ENCODE measurements around the gene FARS2. TPM values are rescaled to one million over a fixed set of nuclear protein-coding genes. Genes with fewer than 3 reads are reported as not detected.

Gene FARS2
- total and polyA plus RNA-seq, 2 experiments from 2014 or later: 9.9 to 15.4 TPM

DNA sequence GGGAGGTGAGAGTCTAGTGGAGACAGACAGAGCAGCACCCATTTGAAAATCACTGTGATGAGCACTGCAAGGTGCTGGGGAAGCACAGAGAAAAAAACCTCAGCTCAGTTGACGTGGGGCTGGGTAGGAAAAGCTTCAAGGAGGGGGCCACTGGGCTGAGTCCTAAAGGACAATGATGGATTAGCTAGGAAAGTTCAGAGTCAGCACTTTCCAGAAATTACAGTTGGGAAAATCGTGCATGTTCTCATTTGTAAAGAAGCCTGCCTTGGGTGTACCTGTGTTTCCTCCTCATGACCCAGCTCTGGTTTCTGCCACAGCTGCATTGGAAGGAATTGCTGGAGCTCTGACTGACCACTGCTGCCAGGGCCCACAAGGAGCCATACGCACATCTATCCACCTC is 221.3 kb downstream of the FARS2 start:
- TF ChIP-seq, protein P1, sequence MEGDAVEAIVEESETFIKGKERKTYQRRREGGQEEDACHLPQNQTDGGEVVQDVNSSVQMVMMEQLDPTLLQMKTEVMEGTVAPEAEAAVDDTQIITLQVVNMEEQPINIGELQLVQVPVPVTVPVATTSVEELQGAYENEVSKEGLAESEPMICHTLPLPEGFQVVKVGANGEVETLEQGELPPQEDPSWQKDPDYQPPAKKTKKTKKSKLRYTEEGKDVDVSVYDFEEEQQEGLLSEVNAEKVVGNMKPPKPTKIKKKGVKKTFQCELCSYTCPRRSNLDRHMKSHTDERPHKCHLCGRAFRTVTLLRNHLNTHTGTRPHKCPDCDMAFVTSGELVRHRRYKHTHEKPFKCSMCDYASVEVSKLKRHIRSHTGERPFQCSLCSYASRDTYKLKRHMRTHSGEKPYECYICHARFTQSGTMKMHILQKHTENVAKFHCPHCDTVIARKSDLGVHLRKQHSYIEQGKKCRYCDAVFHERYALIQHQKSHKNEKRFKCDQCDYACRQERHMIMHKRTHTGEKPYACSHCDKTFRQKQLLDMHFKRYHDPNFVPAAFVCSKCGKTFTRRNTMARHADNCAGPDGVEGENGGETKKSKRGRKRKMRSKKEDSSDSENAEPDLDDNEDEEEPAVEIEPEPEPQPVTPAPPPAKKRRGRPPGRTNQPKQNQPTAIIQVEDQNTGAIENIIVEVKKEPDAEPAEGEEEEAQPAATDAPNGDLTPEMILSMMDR (IDR thresholded peaks at IDR 0.05; ENCODE audit: poor library complexity): no peak
- TF ChIP-seq EZH2 (IDR thresholded peaks at IDR 0.05; ENCODE audit: borderline replicate concordance): no peak
- no peak for TF ChIP-seq EZH2phosphoT487 (IDR thresholded peaks at IDR 0.05; ENCODE audit: low read depth, severe bottlenecking, unreplicated experiment)
- no peak overlapping the region for H2AFZ ChIP-seq
- no peaks in the 10 kb centered on the region for H3K79me2 ChIP-seq
- no peak overlapping the region for H3K4me3 ChIP-seq
- H3K27me3 ChIP-seq: no peaks in the 10 kb centered on the region
- 93% methylated on average over 3 of the region's 3 CpGs for WGBS (ENCODE audit: low lambda C conversion rate, missing lambda C conversion rate)
- no peak for DNase-seq (ENCODE audit: low spot score)
- no peaks in the 10 kb centered on the region for H3K9me3 ChIP-seq (ENCODE audit: low read depth)
- H4K20me1 ChIP-seq (ENCODE audit: insufficient read depth, poor library complexity, severe bottlenecking): no peaks in the 10 kb centered on the region
- no peak overlapping the region for H3K4me2 ChIP-seq
- no peak overlapping the region for H3K27ac ChIP-seq
- no peaks in the 10 kb centered on the region for H3K9me2 ChIP-seq (replicated peaks; ENCODE audit: insufficient read depth)
- no peaks in the 10 kb centered on the region for H3K4me1 ChIP-seq (ENCODE audit: insufficient read depth)
- no peaks in the 10 kb centered on the region for H3K36me3 ChIP-seq (replicated peaks; ENCODE audit: insufficient read depth, low read depth)

DNA sequence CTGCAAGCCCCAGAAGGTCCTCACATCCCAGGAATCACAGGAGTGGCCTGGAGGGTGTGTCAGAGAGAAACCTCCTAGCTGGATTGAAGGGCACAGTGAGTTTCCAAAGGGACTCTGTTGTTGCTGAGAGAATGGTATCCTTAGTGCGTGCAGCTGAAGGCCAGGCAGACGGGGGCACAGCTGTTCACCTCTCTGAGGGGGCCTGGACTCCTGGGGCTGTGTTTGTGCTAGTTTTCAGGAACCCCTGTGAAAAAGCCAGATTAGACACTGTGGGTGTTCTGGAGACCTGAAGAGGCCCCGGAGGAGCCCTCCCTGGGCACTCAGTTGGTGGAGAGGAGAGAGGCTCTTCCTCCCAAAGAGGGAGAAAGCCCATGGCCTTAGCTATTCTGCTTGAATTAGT is 223.4 kb downstream of the FARS2 start:
- WGBS (ENCODE audit: low lambda C conversion rate, missing lambda C conversion rate): 96% methylated on average over 3 of the region's 3 CpGs
- no peaks in the 10 kb centered on the region for H4K20me1 ChIP-seq (ENCODE audit: insufficient read depth, poor library complexity, severe bottlenecking)
- H3K79me2 ChIP-seq: no peaks in the 10 kb centered on the region
- H3K27ac ChIP-seq: no peak overlapping the region
- no peak overlapping the region for H3K4me3 ChIP-seq
- no peaks in the 10 kb centered on the region for H3K27me3 ChIP-seq
- TF ChIP-seq EZH2phosphoT487 (IDR thresholded peaks at IDR 0.05; ENCODE audit: low read depth, severe bottlenecking, unreplicated experiment): no peak
- TF ChIP-seq EZH2 (IDR thresholded peaks at IDR 0.05; ENCODE audit: borderline replicate concordance): no peak
- TF ChIP-seq, protein P1 (IDR thresholded peaks at IDR 0.05; ENCODE audit: poor library complexity): no peak
- no peak overlapping the region for H3K4me2 ChIP-seq
- H3K9me3 ChIP-seq (ENCODE audit: low read depth): no peaks in the 10 kb centered on the region
- H3K9me2 ChIP-seq (replicated peaks; ENCODE audit: insufficient read depth): no peaks in the 10 kb centered on the region
- no peaks in the 10 kb centered on the region for H3K36me3 ChIP-seq (replicated peaks; ENCODE audit: insufficient read depth, low read depth)
- no peak overlapping the region for H2AFZ ChIP-seq
- H3K4me1 ChIP-seq (ENCODE audit: insufficient read depth): no peaks in the 10 kb centered on the region
- no peak for DNase-seq (ENCODE audit: low spot score)

DNA sequence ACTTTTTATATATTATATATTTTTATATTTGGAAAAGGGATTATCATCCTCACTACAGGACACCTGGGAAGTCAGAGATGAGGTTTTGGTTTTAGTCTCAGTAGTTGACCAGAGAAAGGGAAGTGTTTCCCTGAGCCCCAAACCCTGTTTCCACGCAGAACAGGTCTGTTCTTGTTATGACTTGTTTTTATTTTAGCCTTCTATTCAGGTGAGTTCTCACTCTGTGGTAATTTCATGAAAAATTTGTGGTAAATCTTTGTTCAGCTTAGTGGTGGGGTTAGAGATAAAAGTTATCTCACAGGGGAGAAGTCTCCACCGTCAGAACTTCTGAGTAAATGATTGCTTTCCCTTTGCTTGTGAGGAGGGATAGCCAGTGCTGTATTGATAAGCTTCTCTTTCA is 224.9 kb downstream of the FARS2 start:
- H3K4me2 ChIP-seq: no peak overlapping the region
- H3K79me2 ChIP-seq: no peaks in the 10 kb centered on the region
- WGBS (ENCODE audit: low lambda C conversion rate, missing lambda C conversion rate): 77% methylated on average over 2 of the region's 2 CpGs
- no peaks in the 10 kb centered on the region for H3K27me3 ChIP-seq
- TF ChIP-seq EZH2phosphoT487 (IDR thresholded peaks at IDR 0.05; ENCODE audit: low read depth, severe bottlenecking, unreplicated experiment) (no peak), EZH2 (IDR thresholded peaks at IDR 0.05; ENCODE audit: borderline replicate concordance) (no peak)
- TF ChIP-seq, protein P1 (IDR thresholded peaks at IDR 0.05; ENCODE audit: poor library complexity): no peak
- H2AFZ ChIP-seq: no peak overlapping the region
- H3K9me3 ChIP-seq (ENCODE audit: low read depth): no peaks in the 10 kb centered on the region
- no peaks in the 10 kb centered on the region for H4K20me1 ChIP-seq (ENCODE audit: insufficient read depth, poor library complexity, severe bottlenecking)
- no peak overlapping the region for H3K4me3 ChIP-seq
- no peaks in the 10 kb centered on the region for H3K36me3 ChIP-seq (replicated peaks; ENCODE audit: insufficient read depth, low read depth)
- no peak for DNase-seq (ENCODE audit: low spot score)
- no peaks in the 10 kb centered on the region for H3K9me2 ChIP-seq (replicated peaks; ENCODE audit: insufficient read depth)
- H3K4me1 ChIP-seq (ENCODE audit: insufficient read depth): no peaks in the 10 kb centered on the region
- no peak overlapping the region for H3K27ac ChIP-seq

Data from hepatocyte (in vitro differentiated cells).